Measurements from ENCODE around the gene GIGYF2. TPM values are rescaled to one million over a fixed set of nuclear protein-coding genes. Genes with fewer than 3 reads are reported as not detected.
"Not testable (repeated sequence)": the region's sequence is repeated elsewhere in the genome, so short reads cannot be mapped to it uniquely, and the experiment has no call there.

Gene GIGYF2
- total RNA-seq, 1 experiment from 2014 or later, result 68.3 TPM

DNA sequence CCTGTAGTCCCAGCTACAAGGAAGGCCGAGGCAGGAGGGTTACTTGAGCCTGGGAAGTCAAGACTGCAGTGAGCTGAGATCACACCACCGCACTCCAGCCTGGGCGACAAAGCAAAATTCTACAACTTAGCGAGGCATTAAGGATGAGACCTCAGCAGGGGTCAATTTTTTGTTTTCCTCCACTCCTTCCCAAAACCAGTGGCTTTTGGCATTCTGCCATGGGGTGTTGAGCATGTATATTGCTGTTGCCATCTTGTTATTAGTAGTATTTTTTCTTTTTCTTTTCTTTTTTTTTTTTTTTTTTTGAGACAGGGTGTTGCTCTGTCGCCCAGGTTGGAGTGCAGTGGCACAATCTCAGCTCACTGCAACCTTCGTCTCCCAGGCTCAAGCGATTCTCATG lies 8.9 kb upstream of the GIGYF2 start:
- TF ChIP-seq SIN3A (IDR thresholded peaks at IDR 0.05; ENCODE audit: borderline replicate concordance, insufficient read depth, low read depth, low read length) (no peak), TCF7L2 (IDR thresholded peaks at IDR 0.05; ENCODE audit: low read depth, low read length) (no peak), POLR2AphosphoS5 (IDR thresholded peaks at IDR 0.05; ENCODE audit: low read depth, low read length) (no peak)
- TF ChIP-seq, protein P1, sequence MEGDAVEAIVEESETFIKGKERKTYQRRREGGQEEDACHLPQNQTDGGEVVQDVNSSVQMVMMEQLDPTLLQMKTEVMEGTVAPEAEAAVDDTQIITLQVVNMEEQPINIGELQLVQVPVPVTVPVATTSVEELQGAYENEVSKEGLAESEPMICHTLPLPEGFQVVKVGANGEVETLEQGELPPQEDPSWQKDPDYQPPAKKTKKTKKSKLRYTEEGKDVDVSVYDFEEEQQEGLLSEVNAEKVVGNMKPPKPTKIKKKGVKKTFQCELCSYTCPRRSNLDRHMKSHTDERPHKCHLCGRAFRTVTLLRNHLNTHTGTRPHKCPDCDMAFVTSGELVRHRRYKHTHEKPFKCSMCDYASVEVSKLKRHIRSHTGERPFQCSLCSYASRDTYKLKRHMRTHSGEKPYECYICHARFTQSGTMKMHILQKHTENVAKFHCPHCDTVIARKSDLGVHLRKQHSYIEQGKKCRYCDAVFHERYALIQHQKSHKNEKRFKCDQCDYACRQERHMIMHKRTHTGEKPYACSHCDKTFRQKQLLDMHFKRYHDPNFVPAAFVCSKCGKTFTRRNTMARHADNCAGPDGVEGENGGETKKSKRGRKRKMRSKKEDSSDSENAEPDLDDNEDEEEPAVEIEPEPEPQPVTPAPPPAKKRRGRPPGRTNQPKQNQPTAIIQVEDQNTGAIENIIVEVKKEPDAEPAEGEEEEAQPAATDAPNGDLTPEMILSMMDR (IDR thresholded peaks at IDR 0.05), result no peak
- TF ChIP-seq, protein P2, sequence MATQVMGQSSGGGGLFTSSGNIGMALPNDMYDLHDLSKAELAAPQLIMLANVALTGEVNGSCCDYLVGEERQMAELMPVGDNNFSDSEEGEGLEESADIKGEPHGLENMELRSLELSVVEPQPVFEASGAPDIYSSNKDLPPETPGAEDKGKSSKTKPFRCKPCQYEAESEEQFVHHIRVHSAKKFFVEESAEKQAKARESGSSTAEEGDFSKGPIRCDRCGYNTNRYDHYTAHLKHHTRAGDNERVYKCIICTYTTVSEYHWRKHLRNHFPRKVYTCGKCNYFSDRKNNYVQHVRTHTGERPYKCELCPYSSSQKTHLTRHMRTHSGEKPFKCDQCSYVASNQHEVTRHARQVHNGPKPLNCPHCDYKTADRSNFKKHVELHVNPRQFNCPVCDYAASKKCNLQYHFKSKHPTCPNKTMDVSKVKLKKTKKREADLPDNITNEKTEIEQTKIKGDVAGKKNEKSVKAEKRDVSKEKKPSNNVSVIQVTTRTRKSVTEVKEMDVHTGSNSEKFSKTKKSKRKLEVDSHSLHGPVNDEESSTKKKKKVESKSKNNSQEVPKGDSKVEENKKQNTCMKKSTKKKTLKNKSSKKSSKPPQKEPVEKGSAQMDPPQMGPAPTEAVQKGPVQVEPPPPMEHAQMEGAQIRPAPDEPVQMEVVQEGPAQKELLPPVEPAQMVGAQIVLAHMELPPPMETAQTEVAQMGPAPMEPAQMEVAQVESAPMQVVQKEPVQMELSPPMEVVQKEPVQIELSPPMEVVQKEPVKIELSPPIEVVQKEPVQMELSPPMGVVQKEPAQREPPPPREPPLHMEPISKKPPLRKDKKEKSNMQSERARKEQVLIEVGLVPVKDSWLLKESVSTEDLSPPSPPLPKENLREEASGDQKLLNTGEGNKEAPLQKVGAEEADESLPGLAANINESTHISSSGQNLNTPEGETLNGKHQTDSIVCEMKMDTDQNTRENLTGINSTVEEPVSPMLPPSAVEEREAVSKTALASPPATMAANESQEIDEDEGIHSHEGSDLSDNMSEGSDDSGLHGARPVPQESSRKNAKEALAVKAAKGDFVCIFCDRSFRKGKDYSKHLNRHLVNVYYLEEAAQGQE (IDR thresholded peaks at IDR 0.05; ENCODE audit: insufficient read depth in 1 of 2, low read depth in 2 of 2, low read length in 1 of 2), result no peak
- intact Hi-C loops (cut with micrococcal nuclease; ENCODE audit: unreplicated experiment) (no loop called here), in situ Hi-C loops (cut with HindIII; ENCODE audit: low pct_unique_long_range_greater_than_20kb, low sequenced_read_pairs) (no loop called here)
- DNase-seq (ENCODE audit: low read depth, low spot score) (no peak), ATAC-seq (no peak)
- no peak overlapping the region for H3K27ac ChIP-seq (ENCODE audit: low read length)
- ChIA-PET CTCF (no interaction called here), POLR2A (no interaction called here)
- H3K4me1 ChIP-seq (ENCODE audit: control insufficient read depth, insufficient read depth, low read length), result no peaks in the 10 kb centered on the region
- no peaks in the 10 kb centered on the region for H3K36me3 ChIP-seq (ENCODE audit: control insufficient read depth, insufficient read depth, low read length)
- H3K27me3 ChIP-seq (ENCODE audit: control insufficient read depth, insufficient read depth, low read length), result no peaks in the 10 kb centered on the region
- no TSS peak for BruUV-seq (replicated peaks)
- H3K4me3 ChIP-seq (ENCODE audit: low read depth in 2 of 2, low read length in 2 of 2), result no peak overlapping the region
- no peaks in the 10 kb centered on the region for H3K9me3 ChIP-seq (ENCODE audit: control insufficient read depth, insufficient read depth, low read depth, low read length)

DNA sequence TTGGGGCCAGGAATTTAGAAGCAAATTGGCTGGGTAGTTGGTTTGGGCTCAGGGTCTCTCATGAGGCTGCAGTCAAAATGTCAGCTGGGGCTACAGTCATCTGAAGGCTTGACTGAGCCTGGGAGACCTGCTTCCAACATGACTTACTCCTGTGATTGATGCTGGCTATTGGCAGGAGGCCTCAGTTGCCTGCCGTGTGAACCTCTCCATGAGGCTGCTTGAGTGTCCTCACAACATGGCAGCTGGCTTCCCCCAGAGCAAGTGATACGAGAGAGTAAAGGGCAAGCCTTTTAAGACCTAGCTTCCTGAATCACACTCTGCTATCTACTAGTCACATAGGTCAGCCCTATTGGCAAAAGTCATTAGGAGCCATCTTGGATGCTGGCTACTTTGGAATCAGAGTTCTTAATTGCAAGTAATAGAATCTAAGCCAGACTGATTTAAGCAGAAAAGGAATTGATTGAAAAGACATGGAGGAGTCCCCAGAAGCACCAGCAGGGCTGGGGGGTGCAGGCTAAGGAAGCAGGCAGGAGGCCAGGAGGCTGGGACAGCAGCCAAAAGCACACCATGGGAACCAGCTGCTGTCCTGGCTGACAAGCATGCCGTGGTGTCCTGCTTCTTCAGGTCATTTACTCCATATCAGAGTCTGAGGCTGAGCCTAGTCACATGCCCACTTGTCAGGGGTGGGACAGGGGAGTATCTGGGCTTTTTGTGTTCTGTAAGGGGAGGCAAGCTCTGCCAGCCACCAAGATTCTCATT lies 7.8 kb upstream of the GIGYF2 start:
- no peaks in the 10 kb centered on the region for H3K36me3 ChIP-seq (ENCODE audit: control insufficient read depth, insufficient read depth, low read length)

DNA sequence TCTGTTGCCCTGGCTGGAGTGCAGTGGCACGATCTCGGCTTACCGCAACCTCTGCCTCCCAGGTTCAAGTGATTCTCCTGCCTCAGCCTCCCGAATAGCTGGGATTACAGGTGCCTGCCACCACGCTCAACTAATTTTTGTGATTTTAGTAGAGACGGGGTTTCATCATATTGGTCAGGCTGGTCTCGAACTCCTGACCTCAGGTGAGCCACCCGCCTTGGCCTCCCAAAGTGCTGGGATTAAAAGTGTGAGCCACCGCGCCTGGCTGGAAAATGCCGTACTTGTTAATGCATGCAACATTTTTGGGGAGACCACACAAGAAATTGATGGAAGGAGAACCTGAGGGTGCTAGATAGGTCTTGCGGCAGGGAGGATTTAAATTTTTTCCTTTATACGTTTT lies 6.0 kb upstream of the GIGYF2 start:
- CTCF ChIA-PET; H3K36me3 ChIP-seq (ENCODE audit: control insufficient read depth, insufficient read depth, low read length); H3K4me3 ChIP-seq (ENCODE audit: low read depth in 2 of 2, low read length in 2 of 2); intact Hi-C loops (cut with micrococcal nuclease; ENCODE audit: unreplicated experiment); H3K27ac ChIP-seq (ENCODE audit: low read length); in situ Hi-C loops (cut with HindIII; ENCODE audit: low pct_unique_long_range_greater_than_20kb, low sequenced_read_pairs); H3K27me3 ChIP-seq (ENCODE audit: control insufficient read depth, insufficient read depth, low read length); BruUV-seq (replicated peaks); H3K9me3 ChIP-seq (ENCODE audit: control insufficient read depth, insufficient read depth, low read depth, low read length); ATAC-seq; H3K4me1 ChIP-seq (ENCODE audit: control insufficient read depth, insufficient read depth, low read length); DNase-seq (ENCODE audit: low read depth, low spot score); POLR2A ChIA-PET: not testable (repeated sequence)

More for the DNA sequence above, 7.8 kb upstream of the GIGYF2 start:
- Histone ChIP-seq H3K27me3 (ENCODE audit: control insufficient read depth, insufficient read depth, low read length) (no peaks in the 10 kb centered on the region), H3K9me3 (ENCODE audit: control insufficient read depth, insufficient read depth, low read depth, low read length) (no peaks in the 10 kb centered on the region), H3K4me3 (ENCODE audit: low read depth in 2 of 2, low read length in 2 of 2) (no peak overlapping the region), H3K27ac (ENCODE audit: low read length) (no peak overlapping the region), H3K4me1 (ENCODE audit: control insufficient read depth, insufficient read depth, low read length) (no peaks in the 10 kb centered on the region)
- no TSS peak for BruUV-seq (replicated peaks)
- TF ChIP-seq POLR2AphosphoS5 (IDR thresholded peaks at IDR 0.05; ENCODE audit: low read depth, low read length), result no peak
- TF ChIP-seq SIN3A (IDR thresholded peaks at IDR 0.05; ENCODE audit: borderline replicate concordance, insufficient read depth, low read depth, low read length), result no peak
- TF ChIP-seq, protein P2 (IDR thresholded peaks at IDR 0.05; ENCODE audit: insufficient read depth in 1 of 2, low read depth in 2 of 2, low read length in 1 of 2), result no peak
- TF ChIP-seq TCF7L2 (IDR thresholded peaks at IDR 0.05; ENCODE audit: low read depth, low read length), result no peak
- TF ChIP-seq, protein P1 (IDR thresholded peaks at IDR 0.05), result no peak
- ChIA-PET POLR2A (no interaction called here), CTCF (no interaction called here)
- in situ Hi-C loops (cut with HindIII; ENCODE audit: low pct_unique_long_range_greater_than_20kb, low sequenced_read_pairs) (no loop called here), intact Hi-C loops (cut with micrococcal nuclease; ENCODE audit: unreplicated experiment) (no loop called here)
- ATAC-seq (no peak), DNase-seq (ENCODE audit: low read depth, low spot score) (no peak)
